CD8-positive, alpha-beta memory T cell (primary cell): ENCODE results near the gene GPANK1. TPM values are rescaled to one million over a fixed set of nuclear protein-coding genes. Genes with fewer than 3 reads are reported as not detected.

Experiments
- CTCF ChIA-PET: fragments of 350-600 bp; sonication (Branson Sonifier 250); formaldehyde crosslinking; loops from one replicate; lab custom pipeline; 2021; ENCODE audit warnings: antibody characterized with exemption; lab: Charles Lee
- POLR2A ChIA-PET: fragments of 350-600 bp; sonication (Branson Sonifier 250); formaldehyde crosslinking; loops from one replicate; lab custom pipeline; 2021; ENCODE audit warnings: antibody characterized with exemption; lab: Charles Lee
- DNase-seq, 5 donors: peaks; one replicate each; pipeline versions ENCODE4 v3.0.0 to v3.0.0-alpha.2; 2020 to 2022; ENCODE audit warnings: mixed read lengths in 1 of 5
- H3K27ac ChIP-seq: one replicate; pipeline ENCODE4 v1.7.0; 2013; ENCODE audit warnings: low read depth, mild to moderate bottlenecking, low read length, moderate library complexity
- H3K27me3 ChIP-seq: 2 replicates; pipeline ENCODE4 v1.7.0; 2013; ENCODE audit warnings: low read length, mild to moderate bottlenecking; ENCODE audit not compliant: insufficient read depth, poor library complexity, severe bottlenecking
- H3K36me3 ChIP-seq: 2 replicates; pipeline ENCODE4 v1.7.0; 2013; ENCODE audit warnings: mild to moderate bottlenecking, low read length, moderate library complexity; ENCODE audit not compliant: insufficient read depth
- H3K4me1 ChIP-seq: 2 replicates; pipeline ENCODE4 v1.7.0; 2013; ENCODE audit warnings: mild to moderate bottlenecking, low read length, moderate library complexity; ENCODE audit not compliant: insufficient read depth
- H3K4me3 ChIP-seq: 2 replicates; pipeline ENCODE4 v1.7.0; 2013; ENCODE audit warnings: mild to moderate bottlenecking, low read length
- H3K9me3 ChIP-seq: 2 replicates; pipeline ENCODE4 v1.7.0; 2013; ENCODE audit warnings: mild to moderate bottlenecking, low read length
- H3K27ac Mint-ChIP-seq, 8 donors: one replicate each; pipeline ENCODE4 v1.8.0; 2020 to 2021; ENCODE audit warnings: mixed read lengths in 8 of 8, mild to moderate bottlenecking in 6 of 8, inconsistent platforms in 3 of 8, moderate library complexity in 3 of 8
- H3K27me3 Mint-ChIP-seq, 2 donors: one replicate each; pipeline ENCODE4 v1.8.0; 2020 to 2021; ENCODE audit warnings: mixed read lengths in 2 of 2, mild to moderate bottlenecking in 1 of 2, moderate library complexity in 1 of 2
- H3K36me3 Mint-ChIP-seq, 3 donors: one replicate each; pipeline ENCODE4 v1.8.0; 2020 to 2021; ENCODE audit warnings: mixed read lengths in 3 of 3, inconsistent platforms in 1 of 3, mild to moderate bottlenecking in 1 of 3
- H3K4me1 Mint-ChIP-seq, 3 donors: one replicate each; pipeline ENCODE4 v1.8.0; 2020 to 2021; ENCODE audit warnings: mixed read lengths in 3 of 3, inconsistent platforms in 1 of 3, mild to moderate bottlenecking in 1 of 3
- H3K4me3 Mint-ChIP-seq, 7 donors: one replicate each; pipeline ENCODE4 v1.8.0; 2020 to 2021; ENCODE audit warnings: mixed read lengths in 7 of 7, mild to moderate bottlenecking in 6 of 7, moderate library complexity in 4 of 7, inconsistent platforms in 2 of 7
- H3K9me3 Mint-ChIP-seq, 5 donors: one replicate each; pipeline ENCODE4 v1.8.0; 2020 to 2022; ENCODE audit warnings: mixed read lengths in 5 of 5, mild to moderate bottlenecking in 3 of 5, moderate library complexity in 2 of 5, inconsistent platforms in 1 of 5
- polyA plus RNA-seq: library from polyadenylated mRNA; unstranded; fragments of 300-500 nt; fragmentation: Illumina TruSeq; gene quantifications from one replicate; pipeline ENCODE4 v1.2.3, GENCODE V29; 2021
- total RNA-seq, 2 experiments: library from RNA; stranded (reverse); gene quantifications; one replicate each; pipeline ENCODE4 v1.2.3, GENCODE V29; 2021

The GPANK1 gene
- total and polyA plus RNA-seq, 3 experiments from 2014 or later = 19.6 to 46.4 (median 46.2) TPM

DNA sequence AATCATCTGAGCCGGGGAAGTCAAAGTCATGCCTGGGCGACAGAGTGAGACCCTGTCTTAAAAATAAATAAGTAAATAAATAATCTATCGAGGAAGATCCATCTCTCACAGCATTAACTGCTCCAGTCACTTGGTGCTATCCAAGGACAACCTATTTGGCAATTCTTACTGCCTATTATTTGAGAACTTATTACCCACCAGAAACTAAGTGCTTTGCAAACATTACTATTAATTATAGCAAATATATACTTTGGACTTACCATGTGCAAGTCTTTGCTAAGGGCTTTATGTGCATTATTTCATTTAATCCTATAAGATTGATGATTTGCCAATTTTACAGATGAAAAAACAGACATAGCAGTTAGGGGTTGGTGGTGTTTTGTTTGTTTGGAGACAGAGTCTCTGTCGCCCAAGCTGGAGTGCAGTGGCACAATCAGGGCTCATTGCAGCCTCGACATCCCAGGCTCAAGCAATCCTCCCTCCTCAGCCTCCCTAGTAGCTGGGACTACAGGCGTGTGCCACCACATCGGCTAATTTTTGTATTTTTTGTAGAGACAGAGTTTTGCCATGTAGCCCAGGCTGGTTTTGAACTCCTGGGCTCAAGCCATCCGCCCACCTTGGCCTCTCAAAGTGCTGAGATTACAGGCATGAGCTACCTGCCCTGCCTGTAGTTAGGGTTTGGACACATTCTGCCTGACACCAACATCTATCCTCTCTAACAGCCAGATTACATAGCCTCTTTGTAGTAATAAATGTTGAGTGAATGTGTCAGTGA lies 10.0 kb downstream of the GPANK1 start:
- peaks cover 47% of the 10 kb centered on the region for H3K4me1 ChIP-seq
- Mint-ChIP-seq H3K4me1 (peaks cover 58 to 86% (median 70%) of the 10 kb centered on the region in 3 donors), H3K36me3 (peaks cover 0 to 63% (median 3%) of the 10 kb centered on the region in 3 donors), H3K9me3 (peaks cover 0 to 5% (median 0%) of the 10 kb centered on the region in 5 donors), H3K27me3 (peaks cover 0 to 9% of the 10 kb centered on the region in 2 donors), H3K27ac (peak overlapping the region in 3 of 8 donors; percentile 15 to 70 (median 36)), H3K4me3 (peak overlapping the region in 3 of 7 donors; percentile 39 to 72 (median 68))
- no peak overlapping the region for H3K27ac ChIP-seq
- H3K36me3 ChIP-seq = peaks cover 19% of the 10 kb centered on the region
- ChIA-PET POLR2A (interaction anchor here (0.6 to 5.2 kb wide), 2 partner anchors 8 to 32 kb away, joined by 3 to 112 read pairs; partner anchors contain the start of genes C6orf47, CSNK2B and GPANK1), CTCF (interaction anchor here (4.5 kb wide), 1 partner anchor 8 kb away, joined by 39 read pairs; the partner anchor contains the start of gene GPANK1)
- no peaks in the 10 kb centered on the region for H3K27me3 ChIP-seq
- H3K9me3 ChIP-seq = no peaks in the 10 kb centered on the region
- DNase-seq = no peak
- no peak overlapping the region for H3K4me3 ChIP-seq

DNA sequence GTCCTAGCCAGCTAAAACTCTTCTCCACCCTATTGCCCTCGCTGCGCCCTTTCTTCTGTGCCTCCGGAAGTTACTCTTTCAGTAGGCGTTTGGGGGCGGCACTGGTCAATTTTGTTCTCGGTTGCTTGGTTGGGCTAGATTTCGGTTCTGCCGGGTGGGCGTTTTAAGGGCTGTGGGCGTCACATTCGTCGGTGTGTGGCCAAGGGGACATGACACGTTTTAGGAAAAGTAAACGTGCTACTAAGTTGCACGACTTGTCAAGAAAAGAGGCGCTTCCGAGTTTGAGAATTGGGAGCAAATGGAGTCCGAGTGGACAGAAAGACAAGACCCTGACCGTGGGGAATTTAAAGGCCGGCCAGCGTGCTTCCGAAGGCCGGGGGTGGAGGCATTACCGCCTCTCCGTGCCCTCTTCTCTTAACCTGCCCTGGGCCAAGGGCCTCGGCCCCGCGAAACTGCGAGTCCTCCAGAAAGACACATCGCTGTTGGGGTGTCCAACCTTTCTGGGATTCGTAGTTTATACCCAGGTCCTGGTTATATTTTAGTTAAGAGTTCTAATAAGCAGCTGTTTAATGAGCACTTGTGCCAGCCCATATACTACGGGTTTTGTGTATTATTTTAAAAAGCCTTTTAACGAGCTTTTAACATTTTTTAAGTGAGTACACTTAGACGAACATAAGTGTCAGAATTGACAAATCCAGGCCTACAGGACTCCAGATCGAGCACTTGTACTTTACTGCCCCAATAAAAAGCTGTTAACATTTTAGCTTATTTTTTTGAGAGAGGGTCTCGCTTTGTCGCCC lies 11.7 kb downstream of the GPANK1 start:
- POLR2A ChIA-PET = interaction anchor here (0.6 to 5.2 kb wide), 14 partner anchors 10 to 1096 kb away, joined by 3 to 112 read pairs (median 3); partner anchors contain the start of genes ABHD16A, C6orf47, CSNK2B and GPANK1
- H3K36me3 Mint-ChIP-seq = peaks cover 0 to 70% (median 7%) of the 10 kb centered on the region in 3 donors

DNA sequence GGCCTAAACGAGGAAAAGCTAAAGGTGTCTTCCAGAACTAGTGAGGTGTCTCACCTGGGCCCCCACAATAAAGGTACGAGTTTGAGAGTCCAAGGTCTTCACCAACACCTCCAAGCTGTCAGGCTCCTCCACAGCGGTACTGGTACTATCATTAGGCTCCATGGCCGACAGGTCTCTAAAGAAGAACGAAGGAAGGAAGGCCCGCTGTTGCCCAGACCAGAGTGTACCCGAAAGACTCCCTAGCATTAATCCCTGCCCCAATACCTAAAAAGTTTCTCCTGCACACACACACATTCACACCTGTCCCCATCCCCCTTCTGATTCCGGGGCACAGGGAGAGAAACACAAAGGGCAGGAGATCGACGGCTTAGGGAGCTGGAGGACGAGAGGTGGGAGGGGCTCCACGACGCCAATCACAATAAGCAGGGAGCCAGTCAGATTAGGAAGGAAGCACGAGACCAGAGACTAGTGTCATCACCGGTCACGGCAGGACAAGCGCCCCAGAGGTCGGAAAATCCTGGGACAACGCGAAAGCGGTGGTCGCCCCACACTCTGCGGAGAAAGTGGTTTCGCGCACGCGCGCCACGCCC lies 13.1 kb downstream of the GPANK1 start:
- Mint-ChIP-seq H3K9me3 (peaks cover 0 to 5% (median 0%) of the 10 kb centered on the region in 5 donors), H3K36me3 (peaks cover 0 to 71% (median 12%) of the 10 kb centered on the region in 3 donors), H3K4me3 (peak overlapping the region; percentile 90 to 99 (median 96)), H3K4me1 (peaks cover 40 to 64% (median 49%) of the 10 kb centered on the region in 3 donors), H3K27me3 (peaks cover 0 to 9% of the 10 kb centered on the region in 2 donors), H3K27ac (peak overlapping the region; percentile 95 to 100 (median 100))
- no peak for DNase-seq
- Histone ChIP-seq H3K4me3 (peak overlapping the region; percentile 97), H3K4me1 (peaks cover 20% of the 10 kb centered on the region), H3K27ac (peak overlapping the region; percentile 94), H3K36me3 (peaks cover 40% of the 10 kb centered on the region), H3K9me3 (no peaks in the 10 kb centered on the region), H3K27me3 (no peaks in the 10 kb centered on the region)
- POLR2A ChIA-PET = interaction anchor here (0.5 to 5.2 kb wide), 21 partner anchors 11 to 1439 kb away, joined by 3 to 112 read pairs (median 4); partner anchors contain the start of genes ABHD16A, C6orf47, CSNK2B and DDX39B
- CTCF ChIA-PET = interaction anchor here (0.7 to 4.5 kb wide), 12 partner anchors 11 to 163 kb away, joined by 3 to 39 read pairs (median 4); partner anchors contain the start of genes DDAH2, GPANK1, HSPA1A and HSPA1L

More for the DNA sequence above, 11.7 kb downstream of the GPANK1 start:
- Mint-ChIP-seq H3K27me3 (peaks cover 0 to 9% of the 10 kb centered on the region in 2 donors), H3K4me1 (peaks cover 49 to 77% (median 61%) of the 10 kb centered on the region in 3 donors), H3K27ac (peak overlapping the region; percentile 95 to 100 (median 100)), H3K4me3 (peak overlapping the region; percentile 90 to 99 (median 96)), H3K9me3 (peaks cover 0 to 5% (median 0%) of the 10 kb centered on the region in 5 donors)
- Histone ChIP-seq H3K27ac (peak overlapping the region; percentile 94), H3K9me3 (no peaks in the 10 kb centered on the region), H3K4me1 (peaks cover 30% of the 10 kb centered on the region), H3K36me3 (peaks cover 34% of the 10 kb centered on the region), H3K4me3 (peak overlapping the region; percentile 97), H3K27me3 (no peaks in the 10 kb centered on the region)
- CTCF ChIA-PET = interaction anchor here (1.0 to 4.5 kb wide), 11 partner anchors 10 to 210 kb away, joined by 3 to 39 read pairs (median 4); partner anchors contain the start of genes ABHD16A, GPANK1, HSPA1A and HSPA1L
- DNase-seq = peak in 4 of 5 donors; percentile 79 to 92 (median 88)

DNA sequence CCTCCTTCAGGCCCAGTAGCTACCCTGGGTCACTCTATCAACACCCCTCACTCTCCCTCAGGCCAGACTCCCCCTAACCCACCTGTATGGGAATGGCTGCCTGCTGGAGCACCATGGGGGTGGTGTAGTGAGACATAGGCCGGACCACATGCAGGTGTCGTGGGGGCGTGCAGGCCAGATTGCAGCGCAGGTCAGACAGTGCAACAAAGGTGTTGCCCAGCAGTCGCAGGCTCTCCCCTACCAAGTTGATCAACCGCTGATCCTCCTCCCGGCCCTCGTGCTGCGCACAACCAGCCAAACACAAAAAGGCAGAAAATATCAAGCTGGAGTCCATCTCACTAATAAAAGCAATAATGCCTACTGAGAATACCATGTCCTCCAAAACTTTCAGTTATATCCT lies 19.5 kb downstream of the GPANK1 start:
- ChIA-PET POLR2A (interaction anchor here (0.5 kb wide), 1 partner anchor 22 kb away, joined by 3 read pairs; no protein-coding TSS in a partner anchor), CTCF (no interaction called here)
- Histone ChIP-seq H3K9me3 (no peaks in the 10 kb centered on the region), H3K4me1 (no peaks in the 10 kb centered on the region), H3K27me3 (no peaks in the 10 kb centered on the region), H3K27ac (no peak overlapping the region), H3K36me3 (peaks cover 78% of the 10 kb centered on the region), H3K4me3 (no peak overlapping the region)
- Mint-ChIP-seq H3K27me3 (no peaks in the 10 kb centered on the region), H3K4me3 (peak overlapping the region in 1 of 7 donors; percentile 15), H3K9me3 (no peaks in the 10 kb centered on the region), H3K27ac (peak overlapping the region in 6 of 8 donors; percentile 25 to 93 (median 46)), H3K4me1 (peaks cover 13 to 18% (median 18%) of the 10 kb centered on the region in 3 donors), H3K36me3 (peaks cover 7 to 89% (median 18%) of the 10 kb centered on the region in 3 donors)
- DNase-seq = no peak

DNA sequence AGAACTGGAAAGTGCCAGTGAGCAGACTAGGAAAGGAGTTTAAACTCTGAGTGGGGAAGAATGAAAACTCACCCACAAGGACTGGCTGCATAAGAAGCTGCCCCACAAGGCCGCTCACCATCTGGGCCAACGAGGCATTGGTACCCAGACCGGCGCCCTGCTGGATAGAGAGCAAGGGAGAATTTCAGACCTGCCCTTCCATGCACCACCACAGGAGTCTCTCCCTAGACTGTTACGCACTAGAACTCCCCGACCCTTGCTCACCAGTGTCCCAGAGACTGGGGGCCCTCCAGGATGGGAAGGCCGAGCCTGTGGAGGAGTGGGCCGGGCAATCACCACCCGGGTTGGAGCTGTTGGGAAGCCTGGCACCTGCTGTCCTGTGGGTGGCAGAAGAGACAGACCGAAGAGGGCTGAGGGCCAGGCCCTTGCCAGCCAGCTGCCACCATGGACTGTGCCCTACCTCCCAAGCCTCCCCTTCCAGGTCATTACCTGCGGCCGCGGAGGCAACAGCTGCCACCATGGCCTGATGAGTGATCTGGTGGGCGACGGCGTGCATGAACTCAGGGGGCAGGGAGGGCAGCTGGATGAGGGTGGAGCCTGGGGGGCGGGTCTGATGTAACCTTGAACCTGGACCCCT lies 20.9 kb downstream of the GPANK1 start:
- H3K36me3 Mint-ChIP-seq = peaks cover 7 to 91% (median 17%) of the 10 kb centered on the region in 3 donors
- no peaks in the 10 kb centered on the region for H3K9me3 Mint-ChIP-seq
- POLR2A ChIA-PET = interaction anchor here (1.1 kb wide), 1 partner anchor 171 kb away, joined by 3 read pairs; the partner anchor contains the start of gene HSPA1L
- H3K27me3 ChIP-seq = no peaks in the 10 kb centered on the region
- peaks cover 83% of the 10 kb centered on the region for H3K36me3 ChIP-seq
- no peak for DNase-seq
- CTCF ChIA-PET = interaction anchor here (0.7 to 2.2 kb wide), 2 partner anchors 45 to 176 kb away, joined by 3 to 9 read pairs; no protein-coding TSS in a partner anchor
- H3K27me3 Mint-ChIP-seq = no peaks in the 10 kb centered on the region
- peak overlapping the region in 1 of 8 donors; percentile 85 for H3K27ac Mint-ChIP-seq
- H3K27ac ChIP-seq = no peak overlapping the region
- no peaks in the 10 kb centered on the region for H3K9me3 ChIP-seq
- H3K4me3 ChIP-seq = no peak overlapping the region
- H3K4me3 Mint-ChIP-seq = no peak overlapping the region
- peaks cover 5 to 7% (median 6%) of the 10 kb centered on the region in 3 donors for H3K4me1 Mint-ChIP-seq
- no peaks in the 10 kb centered on the region for H3K4me1 ChIP-seq

DNA sequence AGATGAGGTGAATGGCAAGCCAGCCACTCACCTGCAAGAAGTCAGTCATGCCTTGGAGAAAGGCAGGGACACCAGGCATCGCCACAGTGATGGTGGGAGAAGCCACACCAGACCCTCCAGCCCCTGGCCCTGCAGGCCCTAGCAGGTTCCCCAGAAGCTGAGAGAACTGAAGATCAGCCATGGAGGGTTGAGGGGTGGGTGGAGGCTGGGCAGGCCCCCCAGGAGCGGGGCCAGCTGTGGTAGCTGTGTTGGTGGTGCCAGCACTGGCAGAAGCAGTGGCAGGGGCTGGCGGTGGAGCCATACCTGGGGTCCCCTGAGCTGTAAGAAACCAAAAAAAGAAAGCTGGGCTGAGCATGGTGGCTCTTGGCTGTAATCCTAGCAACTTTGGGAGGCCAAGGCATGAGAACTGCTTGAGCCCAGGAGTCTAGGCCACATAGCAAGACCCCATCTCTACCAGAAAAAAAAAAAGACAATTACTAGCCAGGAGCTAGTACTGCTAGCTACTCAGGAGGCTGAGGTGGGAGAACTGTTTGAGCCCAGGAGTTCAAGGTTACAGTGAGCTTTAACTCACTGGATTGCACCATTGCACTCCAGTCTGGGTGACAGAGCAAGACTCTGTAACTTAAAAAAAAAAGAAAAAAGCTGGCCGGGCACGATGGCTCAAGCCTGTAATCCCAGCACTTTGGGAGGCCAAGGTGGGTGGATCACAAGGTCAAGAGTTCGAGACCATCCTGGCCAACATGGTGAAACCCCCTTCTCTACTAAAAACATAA lies 21.8 kb downstream of the GPANK1 start:
- no peaks in the 10 kb centered on the region for H3K4me1 ChIP-seq
- ChIA-PET POLR2A (interaction anchor here (1.1 kb wide), 1 partner anchor 172 kb away, joined by 3 read pairs; the partner anchor contains the start of gene HSPA1L), CTCF (interaction anchor here (2.2 kb wide), 1 partner anchor 44 kb away, joined by 9 read pairs; no protein-coding TSS in a partner anchor)
- H3K36me3 Mint-ChIP-seq = peaks cover 7 to 90% (median 17%) of the 10 kb centered on the region in 3 donors
- peak overlapping the region in 2 of 8 donors; percentile 7 to 66 for H3K27ac Mint-ChIP-seq
- no peak overlapping the region for H3K4me3 Mint-ChIP-seq
- H3K27me3 Mint-ChIP-seq = no peaks in the 10 kb centered on the region
- DNase-seq = no peak
- peaks cover 79% of the 10 kb centered on the region for H3K36me3 ChIP-seq
- H3K9me3 Mint-ChIP-seq = no peaks in the 10 kb centered on the region
- H3K27me3 ChIP-seq = no peaks in the 10 kb centered on the region
- H3K4me3 ChIP-seq = no peak overlapping the region
- no peak overlapping the region for H3K27ac ChIP-seq
- H3K4me1 Mint-ChIP-seq = peaks cover 3 to 7% (median 5%) of the 10 kb centered on the region in 3 donors
- H3K9me3 ChIP-seq = no peaks in the 10 kb centered on the region
